ENCODE results near the gene SLC39A10.

DNA sequence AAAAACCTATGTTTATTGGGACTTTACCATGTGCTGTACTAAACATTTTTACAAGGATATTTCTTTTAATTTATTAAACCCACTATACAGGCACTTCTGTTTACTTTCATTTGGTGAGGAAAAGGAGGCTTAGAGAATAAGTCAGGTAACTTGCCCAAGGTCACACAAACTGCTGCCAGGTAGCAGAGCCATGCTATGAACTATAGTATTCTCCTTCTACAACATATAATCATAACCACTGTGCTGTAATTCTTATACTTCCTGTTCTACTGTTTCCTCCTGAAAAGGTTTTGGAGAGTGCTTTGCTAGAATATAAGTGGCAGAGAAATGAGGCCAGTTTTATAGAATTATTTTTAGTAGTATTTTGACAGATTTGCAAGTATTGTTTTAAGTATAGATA lies 29.5 kb downstream of the SLC39A10 start:
- no peak for TF ChIP-seq POLR2A (IDR thresholded peaks at IDR 0.05)
- TF ChIP-seq, protein P1, sequence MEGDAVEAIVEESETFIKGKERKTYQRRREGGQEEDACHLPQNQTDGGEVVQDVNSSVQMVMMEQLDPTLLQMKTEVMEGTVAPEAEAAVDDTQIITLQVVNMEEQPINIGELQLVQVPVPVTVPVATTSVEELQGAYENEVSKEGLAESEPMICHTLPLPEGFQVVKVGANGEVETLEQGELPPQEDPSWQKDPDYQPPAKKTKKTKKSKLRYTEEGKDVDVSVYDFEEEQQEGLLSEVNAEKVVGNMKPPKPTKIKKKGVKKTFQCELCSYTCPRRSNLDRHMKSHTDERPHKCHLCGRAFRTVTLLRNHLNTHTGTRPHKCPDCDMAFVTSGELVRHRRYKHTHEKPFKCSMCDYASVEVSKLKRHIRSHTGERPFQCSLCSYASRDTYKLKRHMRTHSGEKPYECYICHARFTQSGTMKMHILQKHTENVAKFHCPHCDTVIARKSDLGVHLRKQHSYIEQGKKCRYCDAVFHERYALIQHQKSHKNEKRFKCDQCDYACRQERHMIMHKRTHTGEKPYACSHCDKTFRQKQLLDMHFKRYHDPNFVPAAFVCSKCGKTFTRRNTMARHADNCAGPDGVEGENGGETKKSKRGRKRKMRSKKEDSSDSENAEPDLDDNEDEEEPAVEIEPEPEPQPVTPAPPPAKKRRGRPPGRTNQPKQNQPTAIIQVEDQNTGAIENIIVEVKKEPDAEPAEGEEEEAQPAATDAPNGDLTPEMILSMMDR (IDR thresholded peaks at IDR 0.05): no peak
